Breast epithelium (tissue), 4 donors: ENCODE results near the gene ZNF536. TPM values are rescaled to one million over a fixed set of nuclear protein-coding genes. Genes with fewer than 3 reads are reported as not detected.

Source experiments
- DNase-seq, 2 donors: peaks; one replicate each; pipeline ENCODE4 v3.0.0-alpha.2; 2019; ENCODE audit warnings: low spot score in 2 of 2
- H3K27ac ChIP-seq, 2 donors: fragments of 200-600 bp; sonication (generic) in 1 of 2; one replicate each; pipeline ENCODE4 v1.5.1; 2016 to 2019; ENCODE audit warnings: mild to moderate bottlenecking in 1 of 2
- H3K27me3 ChIP-seq, 2 donors: fragments of 200-600 bp; sonication (generic) in 1 of 2; one replicate each; pipeline versions ENCODE4 v1.5.1 to v1.6.0; 2017 to 2019; ENCODE audit warnings: control low read depth in 1 of 2, mild to moderate bottlenecking in 1 of 2
- H3K36me3 ChIP-seq: fragments of 200-600 bp; one replicate; pipeline ENCODE4 v1.5.1; 2019
- H3K4me1 ChIP-seq, 2 donors: fragments of 200-600 bp; sonication (generic); one replicate each; pipeline ENCODE4 v1.5.1; 2016 to 2019; ENCODE audit warnings: control low read depth in 1 of 2
- H3K4me3 ChIP-seq, 3 donors: fragments of 200-600 bp; sonication (generic); 1 replicate in 2 of 3; 2 replicates in 1 of 3; pipeline ENCODE4 v1.5.1; 2016 to 2019; ENCODE audit warnings: mild to moderate bottlenecking in 3 of 3, moderate library complexity in 2 of 3
- H3K9me3 ChIP-seq, 2 donors: fragments of 200-600 bp; sonication (generic) in 1 of 2; one replicate each; pipeline ENCODE4 v1.5.1; 2016 to 2019; ENCODE audit warnings: control low read depth in 1 of 2
- CTCF ChIP-seq, 3 donors: fragments of 450-650 bp; IDR thresholded peaks; one replicate each; pipeline ENCODE4 v1.5.1; 2016 to 2017; ENCODE audit warnings: antibody characterized with exemption in 3 of 3, mild to moderate bottlenecking in 3 of 3, moderate library complexity in 3 of 3
- POLR2A ChIP-seq: fragments of 450-650 bp; IDR thresholded peaks from one replicate; pipeline ENCODE4 v1.6.1; 2016; ENCODE audit warnings: antibody characterized with exemption, mild to moderate bottlenecking, moderate library complexity
- POLR2AphosphoS5 ChIP-seq, 3 donors: sonication (generic); formaldehyde crosslinking; IDR thresholded peaks; one replicate each; pipeline ENCODE4 v1.6.1; 2017; ENCODE audit warnings: antibody characterized with exemption in 3 of 3
- intact Hi-C: fragments of 100-400 bp; cut with DNase I; formaldehyde crosslinking; loops from one replicate; pipeline ENCODE4 v1.15.1; 2023; ENCODE audit warnings: low total_unique reads
- total RNA-seq, 3 donors: library from RNA; depleted of rRNA; stranded (reverse); fragments of >200 nt; gene quantifications; one replicate each; pipeline ENCODE4 v1.1.0, GENCODE V29; 2016

The ZNF536 gene
- total RNA-seq, 3 donors from 2014 or later, result under 0.01 to 0.15 TPM; not detected in 1

GRCh38 chr19:30385174-30385573 lies 13.0 kb downstream of the ZNF536 start:
- Histone ChIP-seq H3K4me1 (no peaks in the 10 kb centered on the region), H3K9me3 (no peaks in the 10 kb centered on the region), H3K4me3 (no peak overlapping the region), H3K27me3 (peaks cover 0 to 4% of the 10 kb centered on the region in 2 donors), H3K27ac (no peak overlapping the region), H3K36me3 (no peaks in the 10 kb centered on the region)
- DNase-seq, result no peak
- intact Hi-C loops, result no loop called here
- TF ChIP-seq CTCF (IDR thresholded peaks at IDR 0.05) (no peak), POLR2AphosphoS5 (IDR thresholded peaks at IDR 0.05) (no peak), POLR2A (no peak)

GRCh38 chr19:30385666-30386065 lies 13.5 kb downstream of the ZNF536 start:
- no peak overlapping the region for H3K4me3 ChIP-seq
- TF ChIP-seq POLR2A, result no peak
- no peak for TF ChIP-seq POLR2AphosphoS5 (IDR thresholded peaks at IDR 0.05)
- no peak for TF ChIP-seq CTCF (IDR thresholded peaks at IDR 0.05)
- no peaks in the 10 kb centered on the region for H3K9me3 ChIP-seq
- intact Hi-C loops, result no loop called here
- no peaks in the 10 kb centered on the region for H3K36me3 ChIP-seq
- no peak overlapping the region for H3K27ac ChIP-seq
- H3K27me3 ChIP-seq, result peaks cover 0 to 4% of the 10 kb centered on the region in 2 donors
- H3K4me1 ChIP-seq, result no peaks in the 10 kb centered on the region
- DNase-seq, result no peak

- DNase-seq, result no peak
- intact Hi-C loops, result no loop called here
- Histone ChIP-seq H3K27ac (no peak overlapping the region), H3K9me3 (no peaks in the 10 kb centered on the region), H3K36me3 (no peaks in the 10 kb centered on the region), H3K4me3 (no peak overlapping the region), H3K27me3 (peaks cover 0 to 4% of the 10 kb centered on the region in 2 donors), H3K4me1 (no peaks in the 10 kb centered on the region)
- TF ChIP-seq POLR2AphosphoS5 (IDR thresholded peaks at IDR 0.05), result no peak
- TF ChIP-seq CTCF (IDR thresholded peaks at IDR 0.05), result no peak
- TF ChIP-seq POLR2A, result no peak
Measured at GRCh38 chr19:30386551-30387143, 14.5 kb downstream of the ZNF536 start.

GRCh38 chr19:30387311-30388115 lies 15.3 kb downstream of the ZNF536 start:
- Histone ChIP-seq H3K27me3 (peaks cover 0 to 4% of the 10 kb centered on the region in 2 donors), H3K9me3 (no peaks in the 10 kb centered on the region), H3K36me3 (no peaks in the 10 kb centered on the region), H3K4me1 (no peaks in the 10 kb centered on the region), H3K27ac (no peak overlapping the region), H3K4me3 (no peak overlapping the region)
- TF ChIP-seq CTCF (IDR thresholded peaks at IDR 0.05) (no peak), POLR2AphosphoS5 (IDR thresholded peaks at IDR 0.05) (no peak), POLR2A (no peak)
- DNase-seq, result no peak
- intact Hi-C loops, result no loop called here

- H3K9me3 ChIP-seq, result no peaks in the 10 kb centered on the region
- H3K27ac ChIP-seq, result no peak overlapping the region
- intact Hi-C loops, result no loop called here
- no peaks in the 10 kb centered on the region for H3K4me1 ChIP-seq
- H3K4me3 ChIP-seq, result no peak overlapping the region
- no peaks in the 10 kb centered on the region for H3K36me3 ChIP-seq
- H3K27me3 ChIP-seq, result peaks cover 0 to 4% of the 10 kb centered on the region in 2 donors
- TF ChIP-seq CTCF (IDR thresholded peaks at IDR 0.05) (no peak), POLR2AphosphoS5 (IDR thresholded peaks at IDR 0.05) (no peak), POLR2A (no peak)
- DNase-seq, result no peak
Measured at GRCh38 chr19:30388327-30388726, 16.1 kb downstream of the ZNF536 start.
